ENCODE measurements around the gene DCUN1D2. TPM values are rescaled to one million over a fixed set of nuclear protein-coding genes. Genes with fewer than 3 reads are reported as not detected.

DCUN1D2 gene
- total RNA-seq, 2 donors from 2014 or later = 35.8 to 44.7 TPM

DNA sequence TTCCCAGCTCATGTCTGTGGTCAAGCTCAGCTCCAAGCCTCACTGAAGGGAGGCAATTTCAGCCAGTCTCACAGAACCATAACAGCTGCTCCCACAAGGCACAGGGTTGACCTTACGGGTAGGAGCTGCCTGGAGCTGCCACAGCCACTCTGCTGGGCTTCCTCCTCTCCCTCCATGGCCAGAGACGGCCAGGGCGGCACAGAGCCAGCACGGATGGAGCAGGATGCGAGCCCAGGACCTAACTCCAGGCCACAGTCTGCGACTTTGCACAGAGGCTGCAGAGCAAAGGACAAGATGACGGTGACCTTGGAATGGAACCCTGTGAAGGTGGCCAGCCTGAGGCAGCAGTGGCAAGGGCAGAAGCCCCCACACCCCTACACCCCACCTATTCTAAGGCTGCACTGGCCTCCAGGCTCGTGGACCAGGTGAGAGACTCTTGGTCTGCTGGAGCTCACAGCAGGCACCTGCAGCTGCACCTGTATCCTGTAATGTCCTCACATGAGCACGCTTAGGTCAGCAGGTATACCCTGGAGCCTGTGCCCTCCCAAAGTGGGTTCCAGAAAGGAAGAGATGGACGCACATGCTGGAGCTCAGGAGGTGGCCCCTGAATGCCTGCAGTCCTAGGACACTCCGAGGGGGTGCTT is 66.9 kb downstream of the DCUN1D2 start:
- DNase-seq = peak; percentile 36
- Histone ChIP-seq H3K4me3 (ENCODE audit: low read length) (no peak overlapping the region), H3K27ac (ENCODE audit: low read depth, low read length) (no peak overlapping the region), H3K9me3 (ENCODE audit: control insufficient read depth, low read length) (no peaks in the 10 kb centered on the region), H3K4me1 (ENCODE audit: control insufficient read depth, insufficient read depth, low read length) (no peaks in the 10 kb centered on the region), H3K27me3 (ENCODE audit: control insufficient read depth, insufficient read depth, low read length, poor library complexity, severe bottlenecking) (no peaks in the 10 kb centered on the region), H3K9ac (ENCODE audit: extremely low read depth, low read length, poor library complexity, severe bottlenecking) (no peak overlapping the region), H3K36me3 (ENCODE audit: control insufficient read depth, insufficient read depth, low read length) (no peaks in the 10 kb centered on the region)
- TF ChIP-seq, protein P1, sequence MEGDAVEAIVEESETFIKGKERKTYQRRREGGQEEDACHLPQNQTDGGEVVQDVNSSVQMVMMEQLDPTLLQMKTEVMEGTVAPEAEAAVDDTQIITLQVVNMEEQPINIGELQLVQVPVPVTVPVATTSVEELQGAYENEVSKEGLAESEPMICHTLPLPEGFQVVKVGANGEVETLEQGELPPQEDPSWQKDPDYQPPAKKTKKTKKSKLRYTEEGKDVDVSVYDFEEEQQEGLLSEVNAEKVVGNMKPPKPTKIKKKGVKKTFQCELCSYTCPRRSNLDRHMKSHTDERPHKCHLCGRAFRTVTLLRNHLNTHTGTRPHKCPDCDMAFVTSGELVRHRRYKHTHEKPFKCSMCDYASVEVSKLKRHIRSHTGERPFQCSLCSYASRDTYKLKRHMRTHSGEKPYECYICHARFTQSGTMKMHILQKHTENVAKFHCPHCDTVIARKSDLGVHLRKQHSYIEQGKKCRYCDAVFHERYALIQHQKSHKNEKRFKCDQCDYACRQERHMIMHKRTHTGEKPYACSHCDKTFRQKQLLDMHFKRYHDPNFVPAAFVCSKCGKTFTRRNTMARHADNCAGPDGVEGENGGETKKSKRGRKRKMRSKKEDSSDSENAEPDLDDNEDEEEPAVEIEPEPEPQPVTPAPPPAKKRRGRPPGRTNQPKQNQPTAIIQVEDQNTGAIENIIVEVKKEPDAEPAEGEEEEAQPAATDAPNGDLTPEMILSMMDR (conservative IDR thresholded peaks at IDR 0.05) = no peak
- Mint-ChIP-seq H3K36me3 (ENCODE audit: low read depth) (no peaks in the 10 kb centered on the region), H3K4me3 (no peak overlapping the region), H3K27me3 (ENCODE audit: insufficient read depth) (no peaks in the 10 kb centered on the region), H3K9me3 (no peaks in the 10 kb centered on the region), H3K27ac (no peak overlapping the region), H3K4me1 (no peaks in the 10 kb centered on the region)
- WGBS, 2 experiments (ENCODE audit: insufficient coverage in 1 of 2, insufficient read length in 1 of 2) = 91 to 95% methylated on average over 5 to 11 of the region's 11 CpGs

DNA sequence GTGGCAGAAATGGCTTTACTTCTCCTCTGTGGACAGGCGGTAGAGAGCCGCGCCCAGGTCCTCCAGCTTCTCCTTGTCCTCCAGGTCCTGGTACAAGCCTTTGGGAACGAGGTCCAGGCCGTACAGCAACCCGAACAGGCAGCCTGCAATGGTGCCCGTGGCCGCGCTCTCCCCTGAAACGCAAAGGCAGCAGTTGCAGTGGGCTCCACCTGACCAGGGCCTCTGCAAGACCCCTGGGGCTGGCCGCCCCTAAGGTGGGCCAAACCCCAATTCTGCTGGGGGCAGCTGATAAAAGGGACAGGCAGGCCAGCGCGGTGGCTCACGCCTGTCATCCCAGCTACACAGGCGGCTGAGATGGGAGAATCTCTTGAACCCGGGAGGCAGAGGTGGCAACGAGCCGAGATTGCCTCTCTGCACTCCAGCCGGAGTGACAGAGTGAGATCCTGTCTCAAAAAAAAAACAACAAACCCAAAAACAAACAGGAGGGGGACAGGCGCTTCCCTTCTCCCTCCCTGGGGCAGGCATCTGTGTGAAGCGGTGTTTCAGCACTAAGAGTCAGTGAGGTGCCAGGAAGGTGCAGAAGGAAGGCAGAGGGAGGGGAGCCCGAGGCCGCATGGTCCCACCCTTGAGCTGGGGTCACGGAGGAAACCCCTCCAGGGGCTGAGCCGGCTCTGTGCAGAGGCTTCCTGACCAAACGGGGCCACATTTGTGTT is 67.5 kb downstream of the DCUN1D2 start:
- H3K9me3 Mint-ChIP-seq = no peaks in the 10 kb centered on the region

DNA sequence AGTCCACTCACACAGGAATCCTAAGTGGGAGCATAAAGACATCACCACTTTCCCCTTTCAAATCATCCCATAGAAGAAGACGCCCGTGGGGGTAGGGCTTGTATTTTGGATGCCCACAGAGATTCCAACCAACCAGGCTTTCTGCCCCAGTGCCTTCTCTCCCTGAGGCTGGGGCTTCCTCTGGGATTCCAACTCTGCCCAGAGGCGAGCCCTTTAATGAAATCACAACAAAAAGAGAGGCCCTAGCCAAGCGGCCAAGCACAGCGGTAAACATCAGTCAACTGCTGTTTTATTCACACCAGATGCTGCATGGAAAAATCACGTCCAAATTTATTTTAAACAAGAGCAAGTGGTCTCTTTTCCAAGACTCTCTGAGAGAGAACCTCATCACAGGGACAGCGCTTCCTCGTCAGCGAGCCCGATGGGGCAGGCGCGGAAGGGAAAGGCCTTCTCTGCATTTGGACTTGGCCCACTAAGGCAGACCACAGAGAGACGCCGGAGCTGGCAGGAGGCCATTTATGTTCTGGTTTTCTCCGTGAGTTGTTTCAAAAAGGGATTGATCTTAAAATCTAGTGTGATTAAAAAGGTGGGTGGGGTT is 68.7 kb downstream of the DCUN1D2 start:
- TF ChIP-seq, protein P1 (conservative IDR thresholded peaks at IDR 0.05) = no peak
- no peak overlapping the region for H3K9ac ChIP-seq (ENCODE audit: extremely low read depth, low read length, poor library complexity, severe bottlenecking)
- Mint-ChIP-seq H3K27me3 (ENCODE audit: insufficient read depth) (no peaks in the 10 kb centered on the region), H3K27ac (no peak overlapping the region), H3K9me3 (no peaks in the 10 kb centered on the region), H3K36me3 (ENCODE audit: low read depth) (no peaks in the 10 kb centered on the region), H3K4me3 (no peak overlapping the region), H3K4me1 (no peaks in the 10 kb centered on the region)
- no peaks in the 10 kb centered on the region for H3K27me3 ChIP-seq (ENCODE audit: control insufficient read depth, insufficient read depth, low read length, poor library complexity, severe bottlenecking)
- peak overlapping the region; percentile 68 for H3K27ac ChIP-seq (ENCODE audit: low read depth, low read length)
- 89 to 90% methylated on average over 9 to 15 of the region's 15 CpGs for WGBS, 2 experiments (ENCODE audit: insufficient coverage in 1 of 2, insufficient read length in 1 of 2)
- H3K4me1 ChIP-seq (ENCODE audit: control insufficient read depth, insufficient read depth, low read length) = no peaks in the 10 kb centered on the region
- no peak overlapping the region for H3K4me3 ChIP-seq (ENCODE audit: low read length)
- no peaks in the 10 kb centered on the region for H3K9me3 ChIP-seq (ENCODE audit: control insufficient read depth, low read length)
- no peaks in the 10 kb centered on the region for H3K36me3 ChIP-seq (ENCODE audit: control insufficient read depth, insufficient read depth, low read length)
- DNase-seq = no peak

More for the DNA sequence above, 67.5 kb downstream of the DCUN1D2 start:
- H3K27ac Mint-ChIP-seq = no peak overlapping the region
- no peak overlapping the region for H3K4me3 ChIP-seq (ENCODE audit: low read length)
- H3K9ac ChIP-seq (ENCODE audit: extremely low read depth, low read length, poor library complexity, severe bottlenecking) = no peak overlapping the region
- TF ChIP-seq, protein P1 (conservative IDR thresholded peaks at IDR 0.05) = no peak
- H3K36me3 ChIP-seq (ENCODE audit: control insufficient read depth, insufficient read depth, low read length) = no peaks in the 10 kb centered on the region
- no peaks in the 10 kb centered on the region for H3K4me1 ChIP-seq (ENCODE audit: control insufficient read depth, insufficient read depth, low read length)
- no peaks in the 10 kb centered on the region for H3K4me1 Mint-ChIP-seq
- H3K9me3 ChIP-seq (ENCODE audit: control insufficient read depth, low read length) = no peaks in the 10 kb centered on the region
- 91 to 94% methylated on average over 22 to 26 of the region's 26 CpGs for WGBS, 2 experiments (ENCODE audit: insufficient coverage in 1 of 2, insufficient read length in 1 of 2)
- H3K36me3 Mint-ChIP-seq (ENCODE audit: low read depth) = no peaks in the 10 kb centered on the region
- H3K27me3 ChIP-seq (ENCODE audit: control insufficient read depth, insufficient read depth, low read length, poor library complexity, severe bottlenecking) = no peaks in the 10 kb centered on the region
- H3K4me3 Mint-ChIP-seq = no peak overlapping the region
- H3K27ac ChIP-seq (ENCODE audit: low read depth, low read length) = no peak overlapping the region
- no peaks in the 10 kb centered on the region for H3K27me3 Mint-ChIP-seq (ENCODE audit: insufficient read depth)
- DNase-seq = peak; percentile 44
